Muscle layer of colon (tissue), 2 donors: ENCODE results near the gene GLRA2.
"Not testable (repeated sequence)": the region's sequence is repeated elsewhere in the genome, so short reads cannot be mapped to it uniquely, and the experiment has no call there.

Experiments used
- H3K27ac ChIP-seq: one replicate; pipeline ENCODE4 v1.7.0; 2013; ENCODE audit warnings: low read depth, mild to moderate bottlenecking, low read length, moderate library complexity
- H3K27me3 ChIP-seq, 2 donors: one replicate each; pipeline ENCODE4 v1.7.0; 2013; ENCODE audit warnings: low read length in 2 of 2, mild to moderate bottlenecking in 2 of 2; ENCODE audit not compliant: insufficient read depth in 2 of 2, control insufficient read depth in 1 of 2
- H3K36me3 ChIP-seq: one replicate; pipeline ENCODE4 v1.7.0; 2013; ENCODE audit warnings: mild to moderate bottlenecking, low read length; ENCODE audit not compliant: insufficient read depth
- H3K4me1 ChIP-seq: one replicate; pipeline ENCODE4 v1.7.0; 2013; ENCODE audit warnings: mild to moderate bottlenecking, low read length; ENCODE audit not compliant: insufficient read depth
- H3K4me3 ChIP-seq, 2 donors: one replicate each; pipeline ENCODE4 v1.7.0; 2013; ENCODE audit warnings: low read length in 2 of 2, low read depth in 1 of 2, mild to moderate bottlenecking in 1 of 2, moderate library complexity in 1 of 2
- H3K9ac ChIP-seq: one replicate; pipeline ENCODE4 v1.7.0; 2013; ENCODE audit warnings: low read length
- H3K9me3 ChIP-seq: one replicate; pipeline ENCODE4 v1.7.0; 2013; ENCODE audit warnings: mild to moderate bottlenecking, low read length
- donor health status: abdominal sarcoma.
- donor health status: Adenocarcinoma of cecum.

Gene GLRA2

GRCh38 chrX:14594521-14594920, 65.2 kb downstream of the GLRA2 start:
- no peaks in the 10 kb centered on the region for H3K4me1 ChIP-seq
- H3K27me3 ChIP-seq = no peaks in the 10 kb centered on the region
- no peak overlapping the region for H3K9ac ChIP-seq
- H3K27ac ChIP-seq = no peak overlapping the region
- no peak overlapping the region for H3K4me3 ChIP-seq
- H3K36me3 ChIP-seq = no peaks in the 10 kb centered on the region
- no peaks in the 10 kb centered on the region for H3K9me3 ChIP-seq

GRCh38 chrX:14598330-14598729, 69.0 kb downstream of the GLRA2 start:
- H3K4me1 ChIP-seq = no peaks in the 10 kb centered on the region
- H3K27ac ChIP-seq = no peak overlapping the region
- H3K4me3 ChIP-seq = no peak overlapping the region
- no peaks in the 10 kb centered on the region for H3K27me3 ChIP-seq
- H3K9ac ChIP-seq = no peak overlapping the region
- no peaks in the 10 kb centered on the region for H3K36me3 ChIP-seq
- H3K9me3 ChIP-seq = no peaks in the 10 kb centered on the region

GRCh38 chrX:14607446-14607985, 78.2 kb downstream of the GLRA2 start:
- Histone ChIP-seq H3K9me3 (no peaks in the 10 kb centered on the region), H3K27me3 (no peaks in the 10 kb centered on the region), H3K9ac (no peak overlapping the region), H3K36me3 (no peaks in the 10 kb centered on the region), H3K4me3 (no peak overlapping the region), H3K4me1 (no peaks in the 10 kb centered on the region), H3K27ac (no peak overlapping the region)

GRCh38 chrX:14612450-14612849, 83.1 kb downstream of the GLRA2 start:
- not testable (repeated sequence) for H3K4me1 ChIP-seq, H3K9me3 ChIP-seq, H3K36me3 ChIP-seq, H3K9ac ChIP-seq, H3K27me3 ChIP-seq, H3K4me3 ChIP-seq, H3K27ac ChIP-seq

- Histone ChIP-seq H3K27ac (no peak overlapping the region), H3K4me3 (no peak overlapping the region), H3K27me3 (no peaks in the 10 kb centered on the region), H3K36me3 (no peaks in the 10 kb centered on the region), H3K9ac (no peak overlapping the region), H3K9me3 (no peaks in the 10 kb centered on the region), H3K4me1 (no peaks in the 10 kb centered on the region)
Observed at GRCh38 chrX:14616301-14616700, 87.0 kb downstream of the GLRA2 start.

- no peak overlapping the region for H3K27ac ChIP-seq
Observed at GRCh38 chrX:14616836-14617235, 87.5 kb downstream of the GLRA2 start.

GRCh38 chrX:14618177-14618965, 89.0 kb downstream of the GLRA2 start:
- no peak overlapping the region for H3K27ac ChIP-seq
- no peaks in the 10 kb centered on the region for H3K27me3 ChIP-seq
- no peaks in the 10 kb centered on the region for H3K4me1 ChIP-seq
- no peaks in the 10 kb centered on the region for H3K36me3 ChIP-seq
- H3K9ac ChIP-seq = no peak overlapping the region
- H3K9me3 ChIP-seq = no peaks in the 10 kb centered on the region
- no peak overlapping the region for H3K4me3 ChIP-seq

More at GRCh38 chrX:14616836-14617235, 87.5 kb downstream of the GLRA2 start:
- Histone ChIP-seq H3K4me3 (no peak overlapping the region), H3K27me3 (no peaks in the 10 kb centered on the region), H3K9me3 (no peaks in the 10 kb centered on the region), H3K9ac (no peak overlapping the region), H3K36me3 (no peaks in the 10 kb centered on the region), H3K4me1 (no peaks in the 10 kb centered on the region)

GRCh38 chrX:14630733-14631132, 101.4 kb downstream of the GLRA2 start:
- H3K36me3 ChIP-seq = no peaks in the 10 kb centered on the region
- H3K27ac ChIP-seq = no peak overlapping the region
- no peaks in the 10 kb centered on the region for H3K4me1 ChIP-seq
- no peak overlapping the region for H3K9ac ChIP-seq
- no peaks in the 10 kb centered on the region for H3K9me3 ChIP-seq
- no peaks in the 10 kb centered on the region for H3K27me3 ChIP-seq
- H3K4me3 ChIP-seq = no peak overlapping the region

- H3K36me3 ChIP-seq = no peaks in the 10 kb centered on the region
- no peaks in the 10 kb centered on the region for H3K27me3 ChIP-seq
- no peaks in the 10 kb centered on the region for H3K4me1 ChIP-seq
- no peaks in the 10 kb centered on the region for H3K9me3 ChIP-seq
- H3K27ac ChIP-seq = no peak overlapping the region
- no peak overlapping the region for H3K9ac ChIP-seq
- no peak overlapping the region for H3K4me3 ChIP-seq
Observed at GRCh38 chrX:14641681-14642655, 112.6 kb downstream of the GLRA2 start.

GRCh38 chrX:14660970-14661369, 131.6 kb downstream of the GLRA2 start:
- no peaks in the 10 kb centered on the region for H3K9me3 ChIP-seq
- no peak overlapping the region for H3K27ac ChIP-seq
- H3K4me3 ChIP-seq = no peak overlapping the region
- H3K36me3 ChIP-seq = no peaks in the 10 kb centered on the region
- H3K9ac ChIP-seq = no peak overlapping the region
- H3K4me1 ChIP-seq = no peaks in the 10 kb centered on the region
- H3K27me3 ChIP-seq = peaks cover 0 to 4% of the 10 kb centered on the region in 2 donors

GRCh38 chrX:14670819-14671218, 141.5 kb downstream of the GLRA2 start:
- Histone ChIP-seq H3K4me1 (no peaks in the 10 kb centered on the region), H3K9ac (no peak overlapping the region), H3K27ac (no peak overlapping the region), H3K4me3 (no peak overlapping the region), H3K36me3 (no peaks in the 10 kb centered on the region), H3K9me3 (no peaks in the 10 kb centered on the region), H3K27me3 (no peaks in the 10 kb centered on the region)
